Activated gamma-delta T cell treated with Interleukin-2 at 50 U/mL for 16 hours (primary cell): ENCODE results near the gene DDAH1.

Experiments used
- DNase-seq: peaks from one replicate; pipeline ENCODE4 v3.0.0-alpha.2; 2020

The DDAH1 gene

DNA sequence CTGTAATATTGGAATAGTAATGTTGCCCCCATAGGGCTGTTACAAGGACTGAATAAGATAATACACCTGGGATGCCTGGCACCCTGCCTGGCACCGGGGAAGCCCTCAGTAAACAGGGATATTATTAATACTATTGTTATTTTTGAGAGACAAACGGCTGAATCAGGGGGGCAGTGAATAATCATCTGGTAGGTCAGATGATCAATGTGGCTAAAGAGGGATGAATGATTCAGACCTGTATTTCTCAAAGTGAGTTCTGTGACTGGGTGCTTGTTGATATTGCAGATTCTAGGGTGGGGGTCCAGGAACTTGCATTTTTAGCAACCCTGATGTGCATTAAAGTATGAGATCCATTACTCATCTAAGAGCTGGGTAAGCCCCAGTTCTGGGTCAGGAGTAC lies 142.3 kb downstream of the DDAH1 start:
- no peak for DNase-seq

DNA sequence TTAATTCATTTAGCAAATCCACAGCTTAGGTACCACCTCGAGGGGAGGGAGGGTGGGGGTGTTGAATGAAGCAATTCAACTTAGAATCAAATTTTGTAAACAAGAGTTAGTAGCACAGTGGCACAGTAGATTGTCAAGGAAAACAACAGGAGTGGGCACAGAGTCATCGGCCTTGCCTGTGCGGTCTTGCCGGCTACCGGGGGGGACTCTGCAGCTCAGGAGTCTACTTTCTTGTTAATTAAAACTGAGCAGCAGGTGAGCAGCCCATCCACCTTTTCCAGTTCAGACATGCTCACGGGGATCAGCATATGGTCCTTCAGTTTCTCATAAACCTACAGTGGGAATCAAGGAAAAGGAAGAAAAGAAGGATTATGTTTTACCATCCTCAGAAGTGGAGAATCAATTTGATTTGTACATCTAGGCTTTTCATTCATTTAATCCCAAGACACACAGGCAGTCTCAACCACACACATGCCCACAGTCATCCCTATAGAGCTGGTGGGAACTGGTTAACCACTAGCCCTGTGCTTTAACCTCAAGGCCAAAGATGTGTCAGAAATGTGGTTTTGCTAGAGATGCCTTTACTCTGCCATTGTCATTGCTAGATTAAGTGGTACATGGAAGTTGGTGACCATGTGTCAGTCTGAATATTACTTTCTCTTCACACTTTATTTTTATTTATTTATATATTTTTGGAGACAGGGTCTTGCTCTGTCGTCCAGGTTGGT lies 143.6 kb downstream of the DDAH1 start:
- no peak for DNase-seq

- DNase-seq, result no peak
Measured at GRCh38 chr1:85320371-85321131, 144.4 kb downstream of the DDAH1 start.

DNA sequence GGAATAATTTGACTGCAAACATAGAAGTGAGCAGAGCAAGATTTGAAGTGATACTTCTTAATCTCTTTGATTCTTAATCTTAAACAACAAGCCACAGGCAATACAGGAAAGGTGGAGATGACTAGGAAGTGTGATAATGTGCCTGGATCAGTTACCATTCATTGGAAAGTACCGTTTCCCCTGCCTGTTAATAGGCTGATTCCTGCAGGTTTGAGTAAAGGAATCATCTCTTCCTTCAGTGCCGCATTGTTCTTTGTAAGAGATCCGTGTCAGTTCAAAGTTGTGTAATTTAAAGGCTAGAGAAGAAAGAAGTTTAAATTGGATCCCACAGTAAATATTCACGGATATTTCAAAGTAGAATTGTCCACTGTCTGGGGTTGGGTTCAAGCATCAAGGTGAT lies 145.0 kb downstream of the DDAH1 start:
- DNase-seq, result no peak

GRCh38 chr1:85319491-85319890 lies 145.5 kb downstream of the DDAH1 start:
- no peak for DNase-seq

DNA sequence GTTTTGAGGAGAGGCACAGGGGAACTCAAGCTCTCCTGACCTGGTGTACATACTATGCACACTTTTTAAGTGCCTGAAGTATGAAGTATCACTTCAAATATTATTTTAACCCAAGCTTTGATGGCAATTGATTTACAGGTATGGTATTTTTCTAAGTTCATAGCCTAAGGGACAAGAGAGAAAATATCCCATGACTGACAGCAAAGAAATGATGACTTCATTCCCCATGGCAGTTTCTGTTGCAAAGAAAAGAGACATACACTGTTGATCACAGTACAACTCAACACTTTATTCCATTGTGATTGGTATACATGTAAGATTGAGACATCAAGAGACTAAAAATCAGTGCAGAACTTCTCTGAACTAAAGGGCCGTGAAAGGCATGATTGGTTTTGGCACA lies 146.7 kb downstream of the DDAH1 start:
- DNase-seq, result no peak

DNA sequence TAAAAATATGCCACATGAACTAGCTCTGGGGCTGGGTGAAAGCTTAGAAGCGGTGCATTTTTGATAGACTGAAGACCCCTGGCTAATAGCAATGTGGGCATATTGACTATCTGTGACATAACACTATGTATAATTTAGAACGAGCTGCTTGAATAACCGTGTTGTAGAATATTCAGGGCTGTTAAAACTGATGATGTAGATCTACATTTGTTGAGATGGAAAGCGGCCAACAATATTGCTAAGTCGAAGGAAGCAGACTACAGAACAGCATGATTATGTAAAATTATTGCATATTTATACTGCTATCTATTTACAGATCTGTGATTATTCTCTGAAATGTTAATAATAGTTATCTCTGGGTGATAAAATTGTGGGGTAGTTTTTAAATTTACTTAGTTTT lies 147.4 kb downstream of the DDAH1 start:
- no peak for DNase-seq

GRCh38 chr1:85316321-85316720 lies 148.6 kb downstream of the DDAH1 start:
- no peak for DNase-seq

GRCh38 chr1:85315789-85316188 lies 149.2 kb downstream of the DDAH1 start:
- no peak for DNase-seq

GRCh38 chr1:85314726-85315125 lies 150.2 kb downstream of the DDAH1 start:
- DNase-seq, result no peak

GRCh38 chr1:85313888-85314696 lies 150.9 kb downstream of the DDAH1 start:
- no peak for DNase-seq

DNA sequence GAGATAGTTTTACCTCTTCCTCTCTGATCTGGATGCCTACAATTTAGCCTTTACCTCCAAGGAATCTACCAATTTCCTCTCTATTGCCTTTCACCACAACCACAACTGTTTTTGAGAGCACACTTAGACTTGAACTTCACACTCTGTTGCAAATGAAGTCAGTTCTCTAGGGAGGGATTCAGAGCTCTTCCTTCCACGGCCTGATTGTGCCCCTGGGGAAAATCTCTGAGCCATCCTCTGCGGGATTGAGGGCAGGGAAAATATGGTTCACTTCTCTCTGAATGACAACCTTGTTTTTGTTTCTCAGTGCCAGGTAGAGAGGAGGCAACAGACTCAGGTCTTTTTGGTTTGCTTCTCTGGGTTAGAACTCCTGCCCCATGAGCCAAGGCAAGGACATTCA lies 153.1 kb downstream of the DDAH1 start:
- DNase-seq, result no peak

- DNase-seq, result no peak
Measured at GRCh38 chr1:85308833-85309350, 156.1 kb downstream of the DDAH1 start.

DNA sequence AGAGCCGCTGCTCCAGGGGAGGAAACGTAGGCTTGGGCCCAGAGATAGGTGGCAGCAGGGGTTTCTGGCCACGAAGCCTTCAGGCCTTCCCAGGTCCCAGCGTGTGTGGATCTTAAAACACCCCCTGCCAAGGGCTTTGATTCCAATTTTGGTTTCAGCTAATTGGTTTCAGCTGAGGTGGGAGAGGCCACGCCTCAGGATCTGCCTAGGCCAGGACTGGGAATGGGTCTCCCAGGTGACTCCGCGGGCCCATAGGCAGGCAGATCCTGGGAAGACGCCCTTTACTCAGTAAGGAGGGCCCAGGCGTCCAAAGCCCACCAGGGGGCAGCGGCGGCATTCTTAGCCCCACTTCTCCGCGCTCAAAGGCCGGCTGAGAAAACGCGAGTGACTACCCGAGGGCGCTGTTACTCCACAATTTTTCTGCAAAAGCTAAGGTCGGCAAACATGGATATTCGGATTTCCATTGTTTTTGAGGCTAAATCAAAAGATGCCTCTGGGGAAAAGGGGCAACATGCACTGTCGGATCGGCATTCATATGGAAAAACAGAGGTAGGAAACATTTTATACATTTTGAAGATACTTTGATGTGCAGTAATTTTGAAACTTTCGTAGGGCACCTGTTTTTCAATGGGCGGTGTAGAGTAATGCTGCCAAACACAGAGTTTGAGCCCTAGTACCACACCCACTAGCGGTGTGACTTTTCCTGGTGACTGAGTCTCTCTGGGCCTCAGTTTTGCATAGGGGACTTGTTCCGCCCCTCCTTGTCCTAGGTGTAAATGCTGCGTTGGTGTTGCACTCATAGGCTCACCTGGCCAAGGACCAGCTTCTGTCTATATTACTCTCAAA lies 156.7 kb downstream of the DDAH1 start:
- peak; percentile 60 for DNase-seq

GRCh38 chr1:85306236-85306635 lies 158.7 kb downstream of the DDAH1 start:
- no peak for DNase-seq

GRCh38 chr1:85303440-85304162 lies 161.4 kb downstream of the DDAH1 start:
- no peak for DNase-seq

- DNase-seq, result no peak
Measured at GRCh38 chr1:85300140-85300539, 164.8 kb downstream of the DDAH1 start.

- DNase-seq, result peak; percentile 72
Measured at GRCh38 chr1:85297855-85298629, 166.9 kb downstream of the DDAH1 start.

DNA sequence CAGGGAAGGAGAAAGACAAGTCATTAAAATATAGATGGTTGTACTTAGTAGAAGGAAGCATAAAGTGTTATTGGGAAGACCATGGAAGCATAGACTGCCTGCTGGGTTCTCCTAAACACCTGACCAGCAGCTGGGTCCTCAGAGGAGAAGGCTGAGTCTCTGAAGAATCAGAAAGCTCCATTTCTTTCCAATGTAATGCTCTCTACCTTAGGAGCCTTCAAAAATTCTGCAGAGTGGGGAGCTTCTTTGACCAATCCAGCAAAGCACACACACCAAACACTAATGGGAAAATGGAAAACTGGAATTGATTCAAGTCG lies 167.5 kb downstream of the DDAH1 start:
- no peak for DNase-seq

DNA sequence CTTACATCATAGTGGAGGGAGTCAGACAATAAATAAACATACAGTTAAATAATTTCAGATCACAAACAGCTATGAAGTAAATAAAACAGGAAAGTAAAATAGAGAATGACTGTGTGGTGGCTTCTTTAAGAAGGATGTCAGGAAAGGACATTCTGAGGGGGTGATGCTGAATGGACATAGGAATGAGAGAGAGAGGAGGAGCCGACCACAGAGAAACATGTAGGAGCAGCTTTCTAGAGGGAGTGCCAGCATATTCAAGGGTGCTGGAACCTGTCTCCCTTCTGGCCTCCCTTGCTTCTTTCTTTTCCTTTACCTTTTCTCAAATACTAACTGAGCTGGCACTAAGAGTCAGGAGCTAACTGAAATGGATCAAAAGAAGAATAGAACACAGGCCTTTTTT lies 168.0 kb downstream of the DDAH1 start:
- DNase-seq, result no peak

DNA sequence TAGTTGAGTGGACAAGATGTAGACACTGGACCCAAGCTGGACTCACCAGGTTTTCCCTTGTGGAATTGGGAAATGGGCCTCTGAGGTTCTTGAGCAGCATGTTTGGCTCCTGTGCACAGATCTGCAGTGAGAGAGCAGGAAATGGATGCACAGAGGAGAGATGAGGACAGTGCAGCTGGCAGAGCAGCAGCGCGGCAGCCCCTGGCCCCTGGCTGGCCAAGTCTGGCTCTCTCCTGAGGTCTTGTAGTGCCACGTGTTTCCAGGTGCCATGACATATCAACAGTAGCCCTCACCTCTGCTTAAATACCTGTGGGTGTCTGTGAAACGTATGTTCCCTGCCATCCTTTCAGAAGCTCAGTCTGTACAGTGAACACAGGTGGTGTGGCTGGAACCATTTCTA lies 169.3 kb downstream of the DDAH1 start:
- DNase-seq, result no peak
